Adipose tissue (tissue), 3 donors: ENCODE measurements around the gene CXCL14. TPM values are rescaled to one million over a fixed set of nuclear protein-coding genes. Genes with fewer than 3 reads are reported as not detected.

Source experiments
- H3K27ac ChIP-seq: one replicate; pipeline ENCODE4 v1.5.1; 2013; ENCODE audit warnings: low read depth, low read length
- WGBS, 3 donors: extraction: QIAGEN DNeasy Blood & Tissue Kit; methylation state at CpG; one replicate each; pipeline ENCODE4 v1.1.7; 2013; 5-methylcytosine and 5-hydroxymethylcytosine counted together
- polyA plus RNA-seq, 3 donors: library from polyadenylated mRNA; stranded (reverse); fragments of 200-250 nt; gene quantifications; one replicate each; pipeline ENCODE4 v1.2.3, GENCODE V29; 2013
- donor health status: healthy with polysubstance abuse.
- donor health status: Bipolar disorder and iron deficiency.
- donor health status: healthy.

CXCL14 gene
- polyA plus RNA-seq = 100 to 1,000 TPM in 1 of 3 donors, 10 to 100 TPM in 1, 1 to 10 TPM in 1; 3.8 to 156 (median 69.2) TPM

GRCh38 chr5:135578685-135579341 lies at the start of gene CXCL14:
TSS of gene CXCL14 (minus strand) at chr5:135578991. CDS start at chr5:135578778, 213 bp downstream.
- WGBS, 3 donors = 1 to 2% (median 2%) methylated on average over 60 to 68 of the region's 68 CpGs
- H3K27ac ChIP-seq = no peak within 1 kb of the TSS

- H3K27ac ChIP-seq = no peak overlapping the region
- 61 to 79% (median 71%) methylated on average over 3 of the region's 3 CpGs for WGBS, 3 donors
Observed at GRCh38 chr5:135626636-135627035, 47.8 kb upstream of the CXCL14 start.

GRCh38 chr5:135625961-135626360 lies 47.2 kb upstream of the CXCL14 start:
- WGBS, 3 donors = 84 to 95% (median 90%) methylated on average over 3 of the region's 3 CpGs
- no peak overlapping the region for H3K27ac ChIP-seq

GRCh38 chr5:135625486-135625885 lies 46.7 kb upstream of the CXCL14 start:
- WGBS, 3 donors = 83 to 88% (median 88%) methylated on average over 1 of the region's 1 CpG
- no peak overlapping the region for H3K27ac ChIP-seq

GRCh38 chr5:135625061-135625460 lies 46.3 kb upstream of the CXCL14 start:
- 87 to 97% (median 90%) methylated on average over 2 of the region's 2 CpGs for WGBS, 3 donors
- no peak overlapping the region for H3K27ac ChIP-seq

- 56 to 73% (median 65%) methylated on average over 2 of the region's 2 CpGs for WGBS, 3 donors
Observed at GRCh38 chr5:135623186-135623715, 44.5 kb upstream of the CXCL14 start.

GRCh38 chr5:135615581-135616260 lies 36.9 kb upstream of the CXCL14 start:
- WGBS, 3 donors = 67 to 84% (median 78%) methylated on average over 4 of the region's 4 CpGs
- H3K27ac ChIP-seq = no peak overlapping the region

More at GRCh38 chr5:135623186-135623715, 44.5 kb upstream of the CXCL14 start:
- no peak overlapping the region for H3K27ac ChIP-seq

- WGBS, 3 donors = 20 to 76% (median 68%) methylated on average over 1 of the region's 1 CpG
- no peak overlapping the region for H3K27ac ChIP-seq
Observed at GRCh38 chr5:135615171-135615570, 36.4 kb upstream of the CXCL14 start.

- 59 to 75% (median 69%) methylated on average over 4 of the region's 4 CpGs for WGBS, 3 donors
Observed at GRCh38 chr5:135609981-135610380, 31.2 kb upstream of the CXCL14 start.

GRCh38 chr5:135608761-135609443 lies 30.1 kb upstream of the CXCL14 start:
- no peak overlapping the region for H3K27ac ChIP-seq
- 66 to 88% (median 80%) methylated on average over 4 of the region's 4 CpGs for WGBS, 3 donors

More at GRCh38 chr5:135609981-135610380, 31.2 kb upstream of the CXCL14 start:
- H3K27ac ChIP-seq = no peak overlapping the region

GRCh38 chr5:135608361-135608760 lies 29.6 kb upstream of the CXCL14 start:
- 63 to 71% (median 68%) methylated on average over 4 of the region's 4 CpGs for WGBS, 3 donors
- H3K27ac ChIP-seq = no peak overlapping the region

GRCh38 chr5:135606431-135606830 lies 27.6 kb upstream of the CXCL14 start:
- 77 to 85% (median 81%) methylated on average over 2 of the region's 2 CpGs for WGBS, 3 donors
- no peak overlapping the region for H3K27ac ChIP-seq

- no peak overlapping the region for H3K27ac ChIP-seq
- 67 to 75% (median 70%) methylated on average over 2 of the region's 2 CpGs for WGBS, 3 donors
Observed at GRCh38 chr5:135605221-135605620, 26.4 kb upstream of the CXCL14 start.

- 50 to 80% (median 79%) methylated on average over 7 of the region's 7 CpGs for WGBS, 3 donors
- no peak overlapping the region for H3K27ac ChIP-seq
Observed at GRCh38 chr5:135604056-135604455, 25.3 kb upstream of the CXCL14 start.

- 67 to 80% (median 76%) methylated on average over 7 of the region's 7 CpGs for WGBS, 3 donors
- H3K27ac ChIP-seq = no peak overlapping the region
Observed at GRCh38 chr5:135602882-135603721, 24.3 kb upstream of the CXCL14 start.

GRCh38 chr5:135601466-135601865 lies 22.7 kb upstream of the CXCL14 start:
- H3K27ac ChIP-seq = no peak overlapping the region

GRCh38 chr5:135600971-135601381 lies 22.2 kb upstream of the CXCL14 start:
- WGBS, 3 donors = 80 to 81% (median 81%) methylated on average over 6 of the region's 6 CpGs
- H3K27ac ChIP-seq = no peak overlapping the region

More at GRCh38 chr5:135601466-135601865, 22.7 kb upstream of the CXCL14 start:
- WGBS, 3 donors = 82 to 86% (median 83%) methylated on average over 3 of the region's 3 CpGs

GRCh38 chr5:135600152-135600570 lies 21.4 kb upstream of the CXCL14 start:
- H3K27ac ChIP-seq = no peak overlapping the region
- WGBS, 3 donors = 58 to 68% (median 67%) methylated on average over 5 of the region's 5 CpGs
